ENCODE data around the gene KCND1.

DNA sequence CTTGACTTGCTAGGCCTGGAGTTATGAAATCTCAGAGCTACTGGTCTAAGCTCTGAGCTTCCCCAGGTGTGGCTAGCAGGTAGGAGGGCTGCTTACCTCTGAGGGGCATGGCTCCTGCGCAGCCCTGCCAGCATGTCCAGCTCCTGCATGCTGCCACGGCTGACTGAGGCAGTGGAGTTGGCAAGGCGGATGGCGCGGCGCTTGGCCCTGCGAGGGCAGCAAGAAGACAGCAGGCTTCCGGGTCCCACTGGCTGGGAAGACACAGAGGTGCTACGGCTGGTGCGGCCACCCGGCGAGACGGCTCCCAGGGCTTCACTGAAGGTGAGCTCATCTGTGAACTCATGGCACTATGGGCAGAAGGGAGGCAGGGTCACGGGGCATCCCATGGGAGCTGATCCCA is 5.7 kb downstream of the KCND1 start:
- TF ChIP-seq ZNF155 (tag by site-specific recombination; IDR thresholded peaks at IDR 0.05), result no peak
- TF ChIP-seq TCF7L2 (IDR thresholded peaks at IDR 0.05; ENCODE audit: borderline replicate concordance, low read depth, low read length), result no peak
- TF ChIP-seq ZNF324 (tag by site-specific recombination; IDR thresholded peaks at IDR 0.05), result no peak
- no peak for TF ChIP-seq GLI4 (tag by site-specific recombination; IDR thresholded peaks at IDR 0.05)
- TF ChIP-seq ZNF548 (tag by site-specific recombination; IDR thresholded peaks at IDR 0.05), result no peak
- TF ChIP-seq, protein P1, sequence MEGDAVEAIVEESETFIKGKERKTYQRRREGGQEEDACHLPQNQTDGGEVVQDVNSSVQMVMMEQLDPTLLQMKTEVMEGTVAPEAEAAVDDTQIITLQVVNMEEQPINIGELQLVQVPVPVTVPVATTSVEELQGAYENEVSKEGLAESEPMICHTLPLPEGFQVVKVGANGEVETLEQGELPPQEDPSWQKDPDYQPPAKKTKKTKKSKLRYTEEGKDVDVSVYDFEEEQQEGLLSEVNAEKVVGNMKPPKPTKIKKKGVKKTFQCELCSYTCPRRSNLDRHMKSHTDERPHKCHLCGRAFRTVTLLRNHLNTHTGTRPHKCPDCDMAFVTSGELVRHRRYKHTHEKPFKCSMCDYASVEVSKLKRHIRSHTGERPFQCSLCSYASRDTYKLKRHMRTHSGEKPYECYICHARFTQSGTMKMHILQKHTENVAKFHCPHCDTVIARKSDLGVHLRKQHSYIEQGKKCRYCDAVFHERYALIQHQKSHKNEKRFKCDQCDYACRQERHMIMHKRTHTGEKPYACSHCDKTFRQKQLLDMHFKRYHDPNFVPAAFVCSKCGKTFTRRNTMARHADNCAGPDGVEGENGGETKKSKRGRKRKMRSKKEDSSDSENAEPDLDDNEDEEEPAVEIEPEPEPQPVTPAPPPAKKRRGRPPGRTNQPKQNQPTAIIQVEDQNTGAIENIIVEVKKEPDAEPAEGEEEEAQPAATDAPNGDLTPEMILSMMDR (tag by site-specific recombination; IDR thresholded peaks at IDR 0.05), result no peak
- TF ChIP-seq ZBTB8A (tag by site-specific recombination; IDR thresholded peaks at IDR 0.05), result no peak

All from HEK293 (cell line).